Stimulated activated CD4-positive, alpha-beta T cell treated with anti-CD3 and anti-CD28 coated beads, Interleukin-12 subunit alpha, Interleukin-12 subunit beta, amount 100 ng/mL, for 48 hours (primary cell): ENCODE data around the gene TNFRSF17.

Experiments used
- DNase-seq, 3 donors: peaks; one replicate each; pipeline ENCODE4 v3.0.0-alpha.2; 2020; ENCODE audit warnings: low read depth in 2 of 3, low spot score in 1 of 3

TNFRSF17 gene

DNA sequence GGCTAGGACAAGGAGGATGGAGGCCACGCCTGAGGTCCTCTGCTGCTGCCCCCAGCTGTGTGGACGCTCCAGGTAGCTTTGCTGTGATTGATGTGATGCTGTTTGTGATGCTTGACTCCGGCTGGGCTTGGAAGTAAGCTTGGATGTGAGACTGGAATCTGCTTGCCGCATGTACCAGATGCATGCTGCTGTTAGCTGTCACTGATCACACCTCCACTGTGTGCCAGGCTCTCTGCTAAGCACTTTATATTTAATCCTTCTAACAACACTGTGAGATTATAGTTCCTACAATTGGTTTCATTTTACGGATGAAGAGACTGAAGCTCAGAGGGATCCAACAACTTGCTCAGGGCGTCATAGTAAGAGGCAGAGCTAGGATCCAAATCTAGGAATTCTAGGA, 35.0 kb downstream of the TNFRSF17 start:
- no peak for DNase-seq

DNA sequence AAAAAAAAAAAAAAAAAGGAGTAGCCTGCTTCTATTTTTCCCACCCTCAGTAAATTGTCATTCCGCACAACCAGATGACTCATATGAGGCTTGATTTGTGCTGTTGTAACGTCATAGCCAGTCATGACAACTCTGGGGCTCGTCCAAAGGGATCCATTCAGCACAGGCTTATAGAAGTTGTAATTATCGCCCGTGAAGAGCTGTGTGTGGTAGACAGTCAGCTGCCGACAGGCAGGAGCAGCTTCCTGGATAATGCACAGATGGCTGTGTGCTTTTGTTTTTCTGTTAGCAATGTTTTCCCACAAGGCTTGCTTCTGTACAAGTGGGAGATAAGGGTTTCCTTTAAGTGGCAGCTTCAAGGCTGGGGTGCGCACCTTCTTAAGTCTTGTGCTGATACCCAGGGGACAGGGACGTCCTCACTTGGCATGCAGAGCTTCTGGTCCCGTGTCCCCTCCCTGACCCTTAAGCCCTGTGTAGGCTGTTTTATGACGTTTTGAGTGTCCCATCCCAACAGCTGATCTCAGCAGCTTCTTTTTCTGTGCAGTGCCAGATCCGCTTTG, 37.5 kb downstream of the TNFRSF17 start:
- DNase-seq, result no peak

DNA sequence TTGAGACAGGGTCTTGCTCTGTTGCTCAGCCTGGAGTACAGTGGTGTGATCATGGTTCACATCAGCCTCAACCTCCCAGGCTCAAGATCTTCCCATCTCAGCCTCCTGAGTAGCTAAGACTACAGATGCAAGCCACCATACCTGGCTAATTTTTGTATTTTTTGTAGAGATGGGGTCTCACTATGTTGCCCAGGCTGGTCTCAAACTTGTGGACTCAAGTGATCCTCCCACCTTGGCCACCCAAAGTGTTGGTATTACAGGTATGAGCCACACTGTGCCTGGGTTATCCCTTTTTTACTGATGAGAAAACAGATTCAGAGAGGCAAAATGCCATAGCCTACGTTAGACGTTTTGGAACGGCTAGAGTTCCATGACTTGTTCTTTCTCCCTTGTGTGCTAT, 41.6 kb downstream of the TNFRSF17 start:
- DNase-seq, result no peak

DNA sequence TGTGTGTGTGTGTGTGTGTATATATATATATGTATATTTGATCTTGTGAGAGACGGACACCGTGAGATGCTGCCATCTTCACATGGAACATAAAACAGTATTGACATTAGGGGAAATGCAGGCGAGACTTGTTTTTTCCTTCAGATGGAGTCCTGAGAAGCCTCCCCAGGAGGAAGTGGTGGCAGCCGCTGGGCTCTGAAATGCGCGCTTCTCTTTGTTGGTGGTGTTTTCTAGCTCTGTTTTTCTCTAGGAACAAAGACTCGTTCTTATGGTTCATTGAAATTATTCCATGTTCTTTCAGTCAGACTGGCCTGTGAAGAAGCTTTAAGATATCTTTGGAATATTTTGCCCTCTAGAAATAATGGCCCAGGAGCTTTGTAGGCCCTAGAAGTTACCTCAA, 44.5 kb downstream of the TNFRSF17 start:
- no peak for DNase-seq

DNA sequence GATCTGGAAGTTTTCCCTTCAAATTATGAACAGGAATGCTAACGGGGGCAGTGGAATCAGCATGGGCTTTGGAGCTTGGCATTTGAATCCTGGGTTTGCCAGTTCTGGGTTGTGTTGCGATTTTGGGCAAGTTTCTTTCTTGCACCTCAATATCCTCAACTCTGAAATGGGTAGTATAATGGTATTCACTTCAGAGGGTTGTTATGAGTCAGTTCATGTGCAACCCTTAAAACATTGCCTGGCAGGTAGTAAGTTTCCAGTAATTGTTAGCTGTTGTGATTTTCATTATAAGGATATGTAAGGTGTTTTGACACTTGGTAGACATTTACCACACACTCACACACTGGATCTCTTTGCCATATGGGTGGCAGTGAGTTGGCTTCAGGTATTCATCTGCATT, 44.9 kb downstream of the TNFRSF17 start:
- no peak for DNase-seq

DNA sequence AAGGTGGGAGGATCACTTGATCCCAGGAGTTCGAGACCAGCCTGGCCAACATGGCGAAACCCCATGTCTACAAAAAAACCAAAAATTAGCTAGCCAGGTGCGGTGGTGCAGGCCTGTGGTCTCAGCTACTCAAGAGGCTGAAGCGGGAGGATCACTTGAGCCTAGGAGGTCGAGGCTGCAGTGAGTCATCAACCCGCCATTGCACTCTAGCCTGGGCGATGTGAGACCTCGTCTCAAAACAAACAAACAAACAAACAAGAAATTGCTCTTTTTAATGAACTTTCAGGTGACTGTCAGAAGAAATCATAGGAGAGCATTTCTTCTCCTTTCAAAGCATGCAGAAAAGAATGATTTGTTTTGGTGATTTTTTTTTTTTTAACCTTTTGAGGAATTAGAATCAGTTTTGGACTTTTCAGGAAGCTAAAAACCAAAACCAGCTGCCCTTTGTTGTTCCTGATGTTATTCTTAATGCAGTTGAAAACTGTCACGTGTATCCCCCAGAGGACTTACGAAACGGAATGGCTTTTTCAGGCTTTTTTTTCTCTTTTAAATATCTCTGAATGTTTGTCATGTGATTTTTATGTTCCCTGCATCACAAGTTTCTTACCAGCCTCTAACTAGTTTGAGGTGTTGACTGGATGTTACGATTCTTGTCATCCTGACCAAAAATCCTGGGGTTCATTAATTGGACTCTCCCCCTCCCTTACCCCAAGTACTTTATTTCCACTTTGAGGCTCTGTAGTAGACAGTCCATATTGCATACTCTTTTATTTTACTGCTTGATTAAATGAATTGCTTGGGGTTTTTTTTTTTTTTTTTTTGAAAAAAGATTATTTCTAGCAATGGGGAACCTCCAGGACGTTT, 45.6 kb downstream of the TNFRSF17 start:
- DNase-seq, result no peak

DNA sequence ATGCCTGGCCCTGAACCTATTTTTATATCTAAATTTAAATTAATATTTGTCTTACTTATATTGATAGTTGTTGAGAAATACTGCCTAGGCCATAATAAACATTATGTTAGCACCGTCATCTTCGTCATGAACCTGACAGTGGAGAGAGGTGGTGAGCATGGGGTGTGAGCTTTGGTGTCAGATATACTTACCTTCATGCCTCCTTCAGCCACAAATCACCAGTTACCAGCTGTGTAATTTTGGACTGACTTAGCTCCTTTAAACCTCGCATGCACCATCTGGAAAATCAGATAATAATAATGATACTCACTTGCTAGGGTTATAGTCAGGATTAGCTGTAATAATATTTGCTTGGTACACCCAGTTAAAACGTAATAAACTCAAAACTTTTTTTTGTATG, 46.6 kb downstream of the TNFRSF17 start:
- DNase-seq, result no peak

DNA sequence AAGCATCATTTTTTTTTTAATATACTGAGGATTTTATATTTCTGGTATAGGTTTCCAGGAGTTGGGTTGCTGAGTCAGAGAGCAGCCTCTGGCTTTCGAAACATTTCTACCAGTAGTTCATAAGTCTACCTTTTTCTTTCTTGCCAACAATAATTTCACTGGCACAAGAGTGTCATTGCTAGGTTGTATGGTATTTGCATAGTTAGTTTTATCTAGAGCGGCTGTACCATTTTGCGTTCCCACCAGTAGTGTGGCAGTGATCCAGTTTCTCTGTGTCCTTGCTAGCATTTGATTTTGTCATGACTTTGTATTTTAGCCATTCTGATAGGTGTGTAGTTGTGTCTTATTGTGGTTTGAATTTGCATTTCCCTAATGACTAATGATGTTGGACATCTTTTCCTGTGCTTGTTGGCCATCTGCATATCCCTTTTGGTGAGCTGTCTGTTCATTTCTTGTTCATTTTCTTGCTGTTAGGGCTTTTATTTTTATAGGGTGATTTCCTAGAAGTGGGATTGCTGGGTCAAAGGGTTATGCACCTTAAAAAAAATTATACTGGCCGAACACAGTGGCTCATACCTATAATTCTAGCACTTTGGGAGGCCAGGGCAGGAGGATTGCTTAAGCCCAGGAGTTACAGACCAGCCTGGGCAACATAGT, 51.4 kb downstream of the TNFRSF17 start:
- DNase-seq, result no peak

DNA sequence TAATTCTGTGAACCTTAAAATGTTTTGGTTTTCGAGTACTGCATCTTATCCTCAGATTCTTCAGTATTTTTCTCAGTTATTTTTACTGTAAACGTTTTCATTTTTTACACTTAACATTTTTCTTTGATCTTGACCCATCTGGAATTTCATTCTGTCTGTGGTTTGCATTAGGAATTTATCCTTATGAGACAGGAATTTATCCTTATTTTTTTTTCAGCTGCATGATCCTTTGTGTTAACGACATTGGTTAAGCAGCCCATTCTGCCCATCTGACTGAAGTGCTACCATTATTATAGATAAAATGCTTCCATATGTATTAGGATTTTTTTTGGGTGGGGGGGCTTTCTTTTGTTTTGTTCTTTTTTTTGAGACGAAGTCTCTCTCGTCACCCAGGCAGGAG, 52.5 kb downstream of the TNFRSF17 start:
- no peak for DNase-seq
